GM04504 (cell line): Measurements from ENCODE around the gene TWSG1.
"Not testable (repeated sequence)": the region's sequence is repeated elsewhere in the genome, so short reads cannot be mapped to it uniquely, and the experiment has no call there.

Experiments used
- DNase-seq: peaks from one replicate; pipeline ENCODE4 v3.0.0-alpha.2; 2012; ENCODE audit warnings: low read depth

TWSG1 gene

DNA sequence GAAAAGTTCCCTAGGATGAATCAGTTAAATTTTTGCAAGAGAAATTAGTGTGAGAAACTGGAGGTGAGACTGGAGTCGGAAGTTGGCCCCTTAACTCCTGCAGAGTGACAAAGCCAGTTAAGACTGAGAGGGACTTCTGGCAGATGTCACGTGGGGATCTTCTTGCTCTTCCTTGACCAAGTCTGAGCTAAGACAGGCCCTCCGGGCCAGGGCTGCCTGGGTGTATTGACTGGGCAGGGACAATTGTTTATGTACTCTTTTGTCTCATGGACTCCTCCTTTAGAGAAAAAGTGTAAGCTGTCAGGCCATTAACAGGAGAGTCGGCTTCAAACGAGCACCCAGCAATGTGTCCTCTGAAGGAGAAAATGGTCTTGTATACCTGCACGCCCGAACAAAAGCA lies 92.2 kb downstream of the TWSG1 start:
- no peak for DNase-seq

DNA sequence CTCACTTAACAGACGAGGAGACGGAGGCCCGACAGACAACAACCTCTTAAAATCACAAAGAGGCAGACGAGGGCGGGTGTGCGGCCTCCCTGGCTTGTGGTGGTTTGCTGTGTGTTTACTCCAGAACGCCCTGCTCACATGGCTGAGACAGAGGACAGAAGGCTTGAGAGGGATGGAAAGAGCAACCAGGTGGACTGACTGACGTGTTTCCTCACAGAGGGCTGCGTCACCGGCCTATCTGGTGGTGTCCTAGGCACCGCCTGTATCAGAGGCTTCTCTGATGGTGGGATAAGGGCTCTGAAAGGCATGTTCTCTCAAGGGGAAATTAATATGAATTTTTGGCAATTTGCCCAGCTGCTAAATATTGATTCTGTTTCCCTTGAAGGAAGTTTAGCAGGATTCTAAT lies 93.7 kb downstream of the TWSG1 start:
- DNase-seq: no peak

DNA sequence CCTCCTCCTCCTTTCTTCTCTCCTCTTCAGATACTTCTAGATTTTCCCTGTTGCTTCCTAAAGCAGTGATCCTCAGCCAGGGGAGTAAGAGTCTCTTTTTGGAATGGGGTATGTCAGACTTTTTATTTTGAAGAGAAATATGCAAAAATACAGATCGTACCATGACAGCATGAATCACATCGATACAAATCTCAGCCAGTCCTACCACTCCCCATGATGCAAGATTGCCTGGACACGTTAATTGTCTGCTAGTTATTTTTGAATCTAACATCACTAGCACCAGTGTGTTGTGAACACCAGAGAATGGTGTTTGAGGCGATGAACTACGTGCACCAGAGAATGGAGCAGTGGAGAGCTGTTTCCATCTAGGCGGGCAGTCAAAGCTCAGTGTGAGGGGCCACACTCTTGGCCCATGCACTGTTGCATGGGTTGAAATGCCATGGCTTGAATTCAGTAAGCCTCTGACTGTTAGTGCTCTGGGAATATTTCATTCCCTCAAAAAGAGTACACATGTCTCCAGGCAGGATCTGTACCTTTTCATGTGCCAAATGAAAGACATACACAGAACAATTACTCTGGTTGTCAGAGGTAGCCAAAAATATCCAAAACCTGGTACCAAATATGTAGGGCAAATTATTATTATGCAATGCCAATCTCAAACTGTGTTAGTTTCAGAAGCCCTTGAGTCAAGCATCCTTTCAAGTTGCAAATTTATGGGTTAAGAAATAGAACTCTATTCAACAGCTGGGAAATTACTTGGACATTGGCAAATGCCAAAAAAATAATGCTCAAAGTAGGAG lies 94.5 kb downstream of the TWSG1 start:
- DNase-seq: no peak

DNA sequence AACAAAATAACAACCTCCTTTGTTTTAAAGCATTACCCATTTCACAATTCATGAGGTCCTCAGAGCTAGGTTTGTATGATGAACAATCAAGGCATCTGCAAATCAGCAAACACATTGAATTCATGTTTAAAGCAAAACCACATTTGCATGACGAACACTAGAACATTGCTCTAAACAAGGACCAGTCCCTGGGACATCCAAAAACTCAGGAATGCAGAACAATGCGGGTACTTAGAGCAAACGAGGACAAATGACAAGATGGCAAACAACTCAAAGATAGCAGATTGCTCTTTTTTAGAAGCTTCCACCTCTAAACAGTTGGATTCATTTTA lies 95.1 kb downstream of the TWSG1 start:
- DNase-seq: peak; percentile 47

DNA sequence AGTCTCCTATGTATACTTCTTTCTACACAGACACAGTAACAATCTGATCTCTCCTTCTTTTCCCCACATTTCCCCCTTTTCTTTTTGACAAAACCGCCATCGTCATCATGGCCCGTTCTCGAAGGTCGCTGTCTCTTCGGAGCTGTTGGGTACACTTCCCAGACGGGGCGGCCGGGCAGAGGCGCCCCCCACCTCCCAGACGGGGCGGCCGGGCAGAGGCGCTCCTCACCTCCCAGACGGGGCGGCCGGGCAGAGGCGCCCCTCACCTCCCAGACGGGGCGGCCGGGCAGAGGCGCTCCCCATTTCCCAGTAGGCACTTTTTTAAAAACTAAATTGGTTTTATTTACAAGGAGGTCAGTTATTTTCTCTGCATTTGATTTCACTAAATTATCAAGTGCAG lies 95.7 kb downstream of the TWSG1 start:
- not testable (repeated sequence) for DNase-seq

DNA sequence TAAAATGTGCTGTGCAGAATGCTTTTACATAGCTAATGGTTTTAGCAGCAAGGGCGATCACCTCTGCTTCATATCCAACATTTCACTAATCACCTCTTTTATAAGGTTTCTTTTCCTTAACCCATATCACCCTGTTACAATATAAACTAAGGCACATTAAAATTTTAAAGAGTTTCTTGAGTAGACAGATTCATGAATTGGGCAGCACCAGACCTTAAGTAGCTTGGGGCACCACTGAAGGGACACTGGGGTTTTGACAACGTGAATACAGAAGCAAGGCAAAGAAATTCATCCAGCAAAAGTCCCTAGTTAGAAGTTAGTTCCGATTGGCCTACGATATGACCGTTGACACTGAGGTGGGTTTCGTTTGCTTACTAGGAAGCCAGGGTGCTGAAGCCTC lies 96.7 kb downstream of the TWSG1 start:
- DNase-seq: no peak

DNA sequence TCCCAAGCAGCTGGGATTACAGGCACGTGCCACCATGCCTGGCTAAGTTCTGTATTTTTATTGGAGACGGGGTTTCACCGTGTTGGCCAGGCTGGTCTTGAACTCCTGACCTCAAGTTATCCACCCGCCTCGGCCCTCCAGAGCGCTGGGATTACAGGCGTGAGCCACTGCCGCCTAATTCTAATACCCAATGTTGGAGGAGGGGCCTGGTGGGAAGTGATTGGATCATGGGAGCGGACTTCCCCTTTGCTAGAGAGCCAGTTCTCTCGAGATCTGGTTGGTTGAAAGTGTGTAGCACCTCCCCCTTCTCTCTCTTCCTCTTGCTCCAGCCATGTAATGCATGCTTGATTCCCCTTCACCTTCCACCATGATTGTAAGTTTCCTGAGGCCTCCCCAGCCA lies 98.5 kb downstream of the TWSG1 start:
- DNase-seq: not testable (repeated sequence)

DNA sequence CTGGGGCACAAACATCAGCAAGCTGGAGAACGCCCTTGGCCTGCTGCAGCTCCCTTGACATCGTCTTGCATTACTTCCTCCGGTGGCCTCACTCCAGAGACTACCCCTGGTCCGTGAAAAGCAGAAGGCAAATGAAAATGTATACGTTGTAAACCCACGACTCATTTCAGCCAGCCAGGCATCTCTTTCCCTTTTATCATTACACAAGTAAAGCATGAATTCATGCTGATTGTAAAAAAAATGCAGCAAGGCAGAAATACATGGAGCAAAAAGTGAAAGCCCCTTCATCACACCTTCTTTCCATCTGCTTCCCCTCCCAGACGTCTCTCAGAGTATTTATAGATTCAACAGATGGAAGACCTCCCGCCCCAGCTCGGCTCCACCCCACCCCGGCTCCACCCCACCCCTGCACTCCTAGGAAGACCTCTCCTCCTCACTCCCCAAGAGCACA lies 99.1 kb downstream of the TWSG1 start:
- no peak for DNase-seq

DNA sequence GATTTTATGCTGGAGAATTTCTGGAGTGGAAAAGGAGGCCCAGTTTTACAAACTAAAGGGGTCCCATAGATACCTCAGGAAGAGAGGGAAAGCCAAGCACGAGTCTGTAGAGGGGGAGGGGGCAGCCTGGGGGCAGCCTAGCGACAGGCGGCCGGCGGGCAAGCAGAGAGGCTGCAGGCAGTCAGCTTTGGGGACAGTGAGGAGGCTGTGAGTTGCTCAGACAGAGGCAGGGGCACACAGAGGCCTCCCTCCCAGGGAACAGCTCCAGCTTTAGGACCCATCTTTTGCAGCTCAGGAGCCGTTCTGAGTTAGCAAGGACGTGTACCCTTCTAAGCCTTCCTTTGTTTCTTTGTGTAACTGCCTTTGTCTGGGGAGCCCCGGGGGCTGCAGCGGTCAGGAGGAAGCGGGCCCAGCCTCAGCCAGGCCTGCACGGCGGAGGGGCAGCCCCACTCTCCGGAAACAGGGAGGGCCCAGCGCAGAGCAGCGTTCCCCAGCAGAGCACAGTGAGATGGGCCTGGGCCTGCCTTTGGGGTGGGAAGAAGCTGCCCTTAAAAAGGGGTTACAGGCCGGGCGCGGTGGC lies 99.6 kb downstream of the TWSG1 start:
- DNase-seq: no peak

DNA sequence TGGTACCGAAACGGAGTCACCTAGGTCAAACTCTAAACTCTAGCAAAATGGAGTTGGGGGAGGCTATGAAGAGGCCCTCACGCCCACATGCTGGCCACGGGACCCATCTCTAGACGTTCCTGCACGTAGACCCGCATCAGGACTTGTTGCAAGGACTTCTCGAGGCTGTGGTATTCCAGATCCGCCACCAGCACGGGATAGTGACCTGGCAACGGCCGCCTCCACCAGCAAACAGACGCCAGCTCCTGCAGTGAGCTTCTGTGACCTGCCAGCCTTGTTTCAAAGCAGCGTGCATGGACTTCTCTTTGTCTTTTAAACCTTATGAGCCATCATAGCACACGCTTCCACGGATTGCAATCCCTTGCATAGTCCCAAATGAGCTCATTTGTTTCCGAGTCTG lies 100.5 kb downstream of the TWSG1 start:
- DNase-seq: no peak

DNA sequence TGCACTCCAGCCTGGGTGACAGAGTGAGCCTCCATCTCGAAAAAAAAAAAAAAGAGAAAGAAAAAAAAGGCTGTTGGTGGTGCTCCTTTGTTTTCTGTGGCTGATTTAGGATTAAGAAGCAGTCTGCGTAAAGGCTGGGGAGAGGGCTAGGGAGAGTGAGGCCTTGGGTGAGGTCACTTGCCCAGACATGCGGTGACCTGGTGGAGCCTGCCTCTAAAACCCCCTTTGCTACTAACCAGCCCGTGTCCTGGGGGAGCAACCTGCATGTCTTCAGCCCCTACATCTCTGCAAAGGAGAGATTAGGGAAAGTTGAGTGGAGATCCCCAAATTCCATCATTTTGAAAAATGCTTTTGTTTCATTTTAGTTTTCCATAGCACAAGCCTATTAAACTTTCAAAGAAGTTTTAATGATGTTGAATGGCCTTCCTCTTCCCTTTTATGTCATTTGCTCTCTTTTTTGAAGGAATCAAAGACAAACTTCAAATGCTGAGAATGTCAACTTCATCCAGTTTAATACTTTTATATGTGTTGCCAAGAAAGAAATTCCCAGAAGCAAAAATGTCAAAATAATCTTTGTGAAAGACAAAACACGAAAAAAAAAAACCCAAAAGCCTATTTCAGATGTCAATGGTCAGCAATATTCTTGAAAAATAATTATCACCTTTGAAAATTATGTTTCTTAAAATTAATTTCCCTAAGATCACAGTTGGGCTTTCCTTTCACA lies 101.8 kb downstream of the TWSG1 start:
- no peak for DNase-seq

DNA sequence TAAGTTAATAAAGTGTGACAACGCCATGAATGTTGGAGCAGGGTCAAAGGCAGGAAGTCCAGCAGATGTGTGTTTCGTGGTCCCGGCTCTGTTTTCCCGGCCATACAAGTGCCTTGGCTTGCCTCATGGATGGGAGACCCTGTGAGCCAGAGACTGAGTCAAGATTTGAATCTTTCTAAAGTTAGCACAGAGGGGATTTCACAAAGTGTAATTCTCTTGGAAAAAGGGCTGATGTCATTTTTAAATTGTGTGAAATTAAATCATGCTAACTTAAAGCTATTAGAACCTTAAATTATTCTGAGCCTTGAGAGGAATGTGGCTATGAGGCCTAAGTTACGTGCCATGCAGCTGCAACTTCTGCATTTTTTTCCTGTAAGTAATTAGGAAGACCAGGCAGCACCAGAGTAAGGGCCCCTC lies 102.5 kb downstream of the TWSG1 start:
- DNase-seq: no peak

DNA sequence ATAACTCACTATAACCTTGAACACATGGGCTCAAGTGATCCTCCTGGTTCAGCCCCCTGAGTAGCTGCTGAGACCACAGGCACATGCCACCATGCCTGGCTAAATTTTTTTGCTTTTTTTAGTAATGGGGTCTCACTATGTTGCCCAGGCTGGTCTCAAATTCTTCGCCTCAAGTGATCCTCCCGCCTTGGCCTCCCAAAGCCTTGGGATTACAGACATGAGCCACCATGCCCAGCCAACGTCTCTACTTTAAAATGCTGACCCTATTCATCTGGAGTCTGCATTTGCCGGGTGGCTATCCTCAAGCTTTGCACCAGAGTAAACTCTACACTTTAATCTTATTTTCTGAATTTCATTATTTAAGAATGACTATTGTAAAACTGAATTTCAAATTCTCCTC lies 103.1 kb downstream of the TWSG1 start:
- DNase-seq: no peak

DNA sequence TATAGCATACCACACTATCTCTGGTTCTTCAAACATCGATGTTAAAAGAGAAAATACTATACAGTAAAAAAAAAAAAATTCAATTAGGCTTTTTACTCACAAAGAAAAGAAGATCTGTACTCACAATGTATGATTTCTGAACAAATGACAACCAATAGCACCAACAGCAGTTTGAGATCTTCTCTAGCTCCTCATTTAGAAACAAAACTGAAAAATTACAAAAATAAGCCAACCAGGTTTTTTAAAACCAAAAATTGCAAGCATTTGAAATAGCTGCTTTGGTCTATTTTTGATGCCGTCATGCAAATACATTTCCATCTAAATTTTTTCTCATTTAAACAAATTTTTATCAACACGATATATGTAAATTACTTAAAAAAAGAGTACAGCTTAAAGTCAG lies 106.5 kb downstream of the TWSG1 start:
- no peak for DNase-seq

DNA sequence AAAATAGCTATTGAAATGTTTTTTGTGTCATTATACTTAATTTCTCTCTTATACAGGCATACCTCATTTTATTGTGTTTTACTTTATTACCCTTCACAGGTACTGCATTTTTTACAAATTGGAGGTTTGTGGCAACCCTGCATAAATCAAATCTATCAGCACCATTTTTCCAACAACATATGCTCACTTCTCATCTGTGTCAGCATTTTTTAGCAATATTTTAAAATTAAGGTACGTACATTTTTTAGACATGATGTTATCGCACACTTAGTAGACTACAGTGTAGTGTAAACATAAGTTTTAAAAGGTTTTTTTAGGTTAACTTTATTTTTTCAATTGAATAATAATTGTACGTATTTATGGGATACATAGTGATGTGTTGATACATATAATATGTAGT lies 110.0 kb downstream of the TWSG1 start:
- no peak for DNase-seq

DNA sequence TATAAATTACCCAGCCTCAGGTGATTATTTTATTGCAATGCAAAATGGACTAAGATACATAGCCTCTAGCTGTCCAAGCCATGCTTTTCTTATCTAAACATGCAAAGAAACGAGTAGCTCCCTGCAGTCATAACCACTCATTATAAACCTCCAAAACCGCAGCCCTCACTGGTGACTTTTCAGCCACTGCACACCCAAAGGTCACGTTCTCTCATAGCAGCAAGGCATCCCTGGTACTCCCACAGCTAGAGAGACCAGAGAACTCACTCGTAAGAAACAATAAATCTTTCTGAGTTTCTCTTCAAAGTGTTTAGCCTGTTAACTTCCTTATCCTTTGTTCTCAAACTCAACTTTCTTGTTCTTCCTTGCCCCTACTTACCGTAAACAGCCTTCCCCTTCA lies 112.3 kb downstream of the TWSG1 start:
- no peak for DNase-seq

DNA sequence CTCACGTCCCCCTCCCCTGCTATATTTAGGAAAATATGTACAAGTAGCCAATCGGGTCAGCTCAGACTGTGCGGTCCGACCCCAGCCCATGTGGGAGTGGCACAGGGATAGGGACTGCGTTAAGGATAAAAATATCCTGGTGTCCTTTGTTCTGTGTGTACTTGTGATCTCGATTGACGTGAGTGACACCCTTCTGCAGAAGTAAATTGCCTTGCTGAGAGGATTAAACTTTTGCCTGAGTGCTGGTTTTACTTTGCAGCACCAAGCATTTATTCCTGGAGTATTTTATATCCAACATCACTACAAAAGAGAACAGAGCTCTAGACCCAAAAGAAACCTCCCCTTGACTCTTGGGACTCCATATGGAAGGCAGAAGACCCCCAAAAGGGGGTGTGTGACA lies 112.8 kb downstream of the TWSG1 start:
- no peak for DNase-seq

DNA sequence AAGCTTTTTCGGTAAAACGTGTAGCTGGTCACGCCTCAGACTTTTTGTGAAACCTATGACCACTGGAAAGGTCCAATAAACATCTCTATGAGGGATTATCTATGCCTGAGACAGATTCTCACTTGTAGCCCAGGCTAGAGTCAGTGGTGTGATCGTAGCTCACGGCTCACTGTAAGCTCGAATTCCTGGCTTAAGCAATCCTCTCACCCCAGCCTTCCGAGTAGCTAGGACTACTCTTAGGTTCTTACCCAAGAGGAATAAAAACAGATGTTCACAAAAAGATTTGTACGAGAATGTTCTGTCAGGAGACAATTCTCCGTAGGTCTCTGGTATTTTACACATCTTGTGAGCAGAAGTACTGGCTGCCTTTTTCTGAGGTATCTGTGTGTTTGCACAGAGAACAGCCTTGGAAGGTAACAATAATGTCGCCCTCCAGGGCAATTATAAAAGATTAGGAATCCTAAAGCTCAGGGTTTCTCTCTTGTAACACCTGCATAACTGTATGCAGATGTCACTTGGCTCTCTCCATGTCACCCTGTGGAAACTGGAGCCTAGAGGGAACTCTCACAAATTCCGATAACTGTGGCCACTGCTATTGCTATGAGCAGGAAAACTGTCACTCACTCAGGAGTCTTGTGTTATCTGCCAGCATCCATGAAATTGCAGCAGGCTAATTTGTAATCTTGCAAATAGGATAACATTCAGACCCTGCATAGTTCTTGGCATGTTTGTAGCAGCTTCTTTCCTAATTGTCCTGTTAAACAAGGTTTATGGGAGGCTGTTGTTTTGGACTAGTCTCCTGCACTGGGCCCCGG lies 115.2 kb downstream of the TWSG1 start:
- no peak for DNase-seq

DNA sequence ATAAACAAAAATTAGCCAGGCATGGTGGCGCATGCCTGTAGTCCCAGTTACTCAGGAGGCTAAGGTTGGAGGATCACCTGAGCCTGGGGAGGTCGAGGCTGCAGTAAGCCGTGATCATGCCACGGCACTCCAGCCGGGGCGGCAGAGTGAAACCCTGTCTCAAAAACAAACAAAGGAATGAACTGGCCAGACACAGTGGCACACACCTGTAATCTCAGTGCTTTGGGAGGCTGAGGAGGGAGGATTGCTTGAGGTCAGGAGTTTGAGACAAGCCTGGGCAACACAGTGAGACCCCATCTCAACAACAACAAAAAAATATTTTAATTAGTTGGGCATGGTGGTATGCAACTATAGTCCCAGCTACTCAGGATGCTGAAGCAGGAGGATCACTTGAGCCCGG lies 116.3 kb downstream of the TWSG1 start:
- DNase-seq: not testable (repeated sequence)
